CD8-positive, alpha-beta memory T cell (primary cell): Measurements from ENCODE around the gene AMHR2. TPM values are rescaled to one million over a fixed set of nuclear protein-coding genes. Genes with fewer than 3 reads are reported as not detected.
A peak's percentile ranks its signal among the peaks of the same experiment; 100 is the strongest.
"Not testable (repeated sequence)": the region's sequence is repeated elsewhere in the genome, so short reads cannot be mapped to it uniquely, and the experiment has no call there.

Experiments used
- CTCF ChIA-PET: fragments of 350-600 bp; sonication (Branson Sonifier 250); formaldehyde crosslinking; loops from one replicate; lab custom pipeline; 2021; ENCODE audit warnings: antibody characterized with exemption; lab: Charles Lee
- POLR2A ChIA-PET: fragments of 350-600 bp; sonication (Branson Sonifier 250); formaldehyde crosslinking; loops from one replicate; lab custom pipeline; 2021; ENCODE audit warnings: antibody characterized with exemption; lab: Charles Lee
- DNase-seq, 5 donors: peaks; one replicate each; pipeline versions ENCODE4 v3.0.0 to v3.0.0-alpha.2; 2020 to 2022; ENCODE audit warnings: mixed read lengths in 1 of 5
- H3K27ac ChIP-seq: one replicate; pipeline ENCODE4 v1.7.0; 2013; ENCODE audit warnings: low read depth, mild to moderate bottlenecking, low read length, moderate library complexity
- H3K27me3 ChIP-seq: 2 replicates; pipeline ENCODE4 v1.7.0; 2013; ENCODE audit warnings: low read length, mild to moderate bottlenecking; ENCODE audit not compliant: insufficient read depth, poor library complexity, severe bottlenecking
- H3K36me3 ChIP-seq: 2 replicates; pipeline ENCODE4 v1.7.0; 2013; ENCODE audit warnings: mild to moderate bottlenecking, low read length, moderate library complexity; ENCODE audit not compliant: insufficient read depth
- H3K4me1 ChIP-seq: 2 replicates; pipeline ENCODE4 v1.7.0; 2013; ENCODE audit warnings: mild to moderate bottlenecking, low read length, moderate library complexity; ENCODE audit not compliant: insufficient read depth
- H3K4me3 ChIP-seq: 2 replicates; pipeline ENCODE4 v1.7.0; 2013; ENCODE audit warnings: mild to moderate bottlenecking, low read length
- H3K9me3 ChIP-seq: 2 replicates; pipeline ENCODE4 v1.7.0; 2013; ENCODE audit warnings: mild to moderate bottlenecking, low read length
- H3K27ac Mint-ChIP-seq, 8 donors: one replicate each; pipeline ENCODE4 v1.8.0; 2020 to 2021; ENCODE audit warnings: mixed read lengths in 8 of 8, mild to moderate bottlenecking in 6 of 8, inconsistent platforms in 3 of 8, moderate library complexity in 3 of 8
- H3K27me3 Mint-ChIP-seq, 2 donors: one replicate each; pipeline ENCODE4 v1.8.0; 2020 to 2021; ENCODE audit warnings: mixed read lengths in 2 of 2, mild to moderate bottlenecking in 1 of 2, moderate library complexity in 1 of 2
- H3K36me3 Mint-ChIP-seq, 3 donors: one replicate each; pipeline ENCODE4 v1.8.0; 2020 to 2021; ENCODE audit warnings: mixed read lengths in 3 of 3, inconsistent platforms in 1 of 3, mild to moderate bottlenecking in 1 of 3
- H3K4me1 Mint-ChIP-seq, 3 donors: one replicate each; pipeline ENCODE4 v1.8.0; 2020 to 2021; ENCODE audit warnings: mixed read lengths in 3 of 3, inconsistent platforms in 1 of 3, mild to moderate bottlenecking in 1 of 3
- H3K4me3 Mint-ChIP-seq, 7 donors: one replicate each; pipeline ENCODE4 v1.8.0; 2020 to 2021; ENCODE audit warnings: mixed read lengths in 7 of 7, mild to moderate bottlenecking in 6 of 7, moderate library complexity in 4 of 7, inconsistent platforms in 2 of 7
- H3K9me3 Mint-ChIP-seq, 5 donors: one replicate each; pipeline ENCODE4 v1.8.0; 2020 to 2022; ENCODE audit warnings: mixed read lengths in 5 of 5, mild to moderate bottlenecking in 3 of 5, moderate library complexity in 2 of 5, inconsistent platforms in 1 of 5
- polyA plus RNA-seq: library from polyadenylated mRNA; unstranded; fragments of 300-500 nt; fragmentation: Illumina TruSeq; gene quantifications from one replicate; pipeline ENCODE4 v1.2.3, GENCODE V29; 2021
- total RNA-seq, 2 experiments: library from RNA; stranded (reverse); gene quantifications; one replicate each; pipeline ENCODE4 v1.2.3, GENCODE V29; 2021

Gene AMHR2
- total RNA-seq (not detected), polyA plus RNA-seq (not detected)

DNA sequence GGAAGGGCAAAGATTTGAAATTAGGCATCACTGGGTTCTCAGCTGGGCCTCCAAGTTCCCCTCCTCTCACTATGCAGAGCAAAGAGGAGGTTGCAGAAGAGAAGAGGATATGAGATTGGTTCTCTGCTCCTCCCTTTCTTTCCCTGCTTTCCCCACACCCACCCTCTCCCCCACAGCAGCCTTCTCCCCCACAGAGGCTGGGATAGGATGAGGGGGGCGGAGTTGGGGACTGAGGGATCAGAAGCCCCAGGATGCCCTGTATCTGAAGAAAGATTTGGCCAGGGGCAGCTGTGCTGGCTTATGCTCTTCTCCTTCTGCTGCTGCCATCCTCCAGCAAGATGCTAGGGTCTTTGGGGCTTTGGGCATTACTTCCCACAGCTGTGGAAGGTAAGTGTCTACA lies at the start of gene AMHR2:
Gene AMHR2 (plus strand): TSS at position 259 of the 400 bp plus-strand sequence. CDS start 80 bp downstream, at position 339.
- Mint-ChIP-seq H3K27ac (no peak within 1 kb of the TSS), H3K4me1 (peaks cover 5 to 9% (median 6%) of the 10 kb centered on the region in 3 donors), H3K27me3 (no peaks in the 10 kb centered on the region), H3K36me3 (no peaks in the 10 kb centered on the region), H3K9me3 (no peaks in the 10 kb centered on the region), H3K4me3 (no peak within 1 kb of the TSS)
- H3K9me3 ChIP-seq: no peaks in the 10 kb centered on the region
- POLR2A ChIA-PET: no interaction called here
- H3K4me3 ChIP-seq: no peak within 1 kb of the TSS
- H3K27ac ChIP-seq: peak within 1 kb of the TSS; percentile 81
- no peak for DNase-seq
- H3K4me1 ChIP-seq: peaks cover 4% of the 10 kb centered on the region
- H3K27me3 ChIP-seq: no peaks in the 10 kb centered on the region
- CTCF ChIA-PET: interaction anchor here (0.9 to 7.1 kb wide), 5 partner anchors 9 to 85 kb away, joined by 3 to 121 read pairs (median 7); partner anchors contain the start of gene NPFF
- H3K36me3 ChIP-seq: no peaks in the 10 kb centered on the region

DNA sequence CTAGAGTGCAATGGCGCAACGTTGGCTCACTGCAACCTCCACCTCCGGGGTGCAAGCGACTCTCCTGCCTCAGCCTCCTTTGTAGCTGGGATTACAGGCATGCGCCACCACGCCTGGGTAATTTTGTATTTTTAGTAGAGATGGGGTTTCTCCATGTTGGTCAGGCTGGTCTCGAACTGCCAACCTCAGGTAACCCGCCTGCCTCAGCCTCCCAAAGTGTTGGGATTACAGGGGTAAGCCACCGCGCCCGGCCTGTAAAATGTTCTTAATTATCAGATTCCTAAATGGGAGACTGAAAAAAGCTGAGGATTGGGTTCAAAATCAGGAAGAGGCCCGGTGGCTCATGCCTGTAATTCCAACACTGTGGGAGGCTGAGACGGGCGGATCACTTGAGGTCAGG lies 49.4 kb upstream of the AMHR2 start:
- H3K36me3 Mint-ChIP-seq, H3K9me3 ChIP-seq, H3K27me3 ChIP-seq, H3K27ac ChIP-seq, POLR2A ChIA-PET, H3K27me3 Mint-ChIP-seq, H3K36me3 ChIP-seq, H3K4me3 ChIP-seq, H3K9me3 Mint-ChIP-seq: not testable (repeated sequence)
- H3K27ac Mint-ChIP-seq: peak overlapping the region in 5 of 8 donors; percentile 54 to 73 (median 66)
- peaks cover 22 to 31% (median 26%) of the 10 kb centered on the region in 3 donors for H3K4me1 Mint-ChIP-seq
- DNase-seq: peak in 1 of 5 donors; percentile 29
- H3K4me1 ChIP-seq: peaks cover 31% of the 10 kb centered on the region
- CTCF ChIA-PET: interaction anchor here (0.9 to 1.8 kb wide), 2 partner anchors 22 to 53 kb away, joined by 4 to 6 read pairs; partner anchors contain the start of gene AAAS
- H3K4me3 Mint-ChIP-seq: peak overlapping the region in 1 of 7 donors; percentile 76

- ChIA-PET CTCF (interaction anchor here (1.0 to 1.4 kb wide), 2 partner anchors 24 to 165 kb away, joined by 3 to 4 read pairs; no protein-coding TSS in a partner anchor), POLR2A (interaction anchor here (0.7 kb wide), 1 partner anchor 21 kb away, joined by 4 read pairs; no protein-coding TSS in a partner anchor)
- H3K4me3 ChIP-seq: no peak overlapping the region
- no peak overlapping the region for H3K27ac ChIP-seq
- H3K27me3 ChIP-seq: no peaks in the 10 kb centered on the region
- Mint-ChIP-seq H3K27me3 (no peaks in the 10 kb centered on the region), H3K36me3 (peaks cover 0 to 8% (median 2%) of the 10 kb centered on the region in 3 donors), H3K27ac (peak overlapping the region in 2 of 8 donors; percentile 21 to 45), H3K4me1 (peaks cover 17 to 28% (median 24%) of the 10 kb centered on the region in 3 donors), H3K9me3 (no peaks in the 10 kb centered on the region), H3K4me3 (peak overlapping the region in 1 of 7 donors; percentile 15)
- H3K36me3 ChIP-seq: peaks cover 4% of the 10 kb centered on the region
- H3K9me3 ChIP-seq: no peaks in the 10 kb centered on the region
- H3K4me1 ChIP-seq: peaks cover 29% of the 10 kb centered on the region
- no peak for DNase-seq
Observed at GRCh38 chr12:53376747-53377146, 46.9 kb upstream of the AMHR2 start.

- POLR2A ChIA-PET: interaction anchor here (0.5 to 2.7 kb wide), 3 partner anchors 113 to 372 kb away, joined by 4 to 31 read pairs (median 5); partner anchors contain the start of genes EIF4B and TARBP2
Observed at GRCh38 chr12:53378222-53378621, 45.4 kb upstream of the AMHR2 start.

DNA sequence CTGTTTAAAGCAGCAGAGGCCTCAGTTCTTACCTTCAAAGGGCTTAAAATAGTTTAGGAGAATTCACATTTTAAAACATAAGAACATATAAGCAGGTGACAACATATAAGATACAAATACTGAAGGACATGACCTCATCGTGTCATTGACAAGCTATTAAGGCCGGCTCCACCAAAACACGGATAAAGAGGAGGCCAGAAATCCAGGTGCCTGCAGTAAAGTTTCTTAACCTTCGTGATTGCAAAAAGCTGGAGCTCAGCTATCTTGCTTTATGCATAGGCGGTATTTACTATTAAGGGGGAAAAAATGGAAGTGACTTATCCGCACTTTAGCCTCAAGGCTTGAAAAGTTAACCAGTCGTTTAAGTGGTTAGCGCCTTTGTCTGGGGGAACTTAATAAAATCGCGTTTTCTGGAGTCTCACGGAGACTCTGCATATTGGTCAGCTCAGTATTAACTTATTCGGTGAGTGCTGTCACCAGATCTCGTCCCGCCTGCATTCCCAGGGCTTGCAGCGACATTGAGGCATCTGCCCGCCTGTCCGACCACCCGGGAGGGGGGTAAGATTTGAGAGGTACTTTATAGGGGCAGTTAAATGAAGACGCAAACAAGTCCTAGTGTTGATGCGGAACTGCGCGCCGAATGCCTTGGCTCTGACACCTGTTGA lies 44.8 kb upstream of the AMHR2 start:
- ChIA-PET CTCF (interaction anchor here (0.7 to 2.1 kb wide), 10 partner anchors 25 to 367 kb away, joined by 3 to 13 read pairs (median 4); partner anchors contain the start of gene AAAS), POLR2A (interaction anchor here (0.5 to 2.7 kb wide), 11 partner anchors 10 to 373 kb away, joined by 4 to 31 read pairs (median 6); partner anchors contain the start of genes EIF4B, MAP3K12, PFDN5 and PRR13)
- Histone ChIP-seq H3K4me1 (peaks cover 42% of the 10 kb centered on the region), H3K9me3 (no peaks in the 10 kb centered on the region), H3K27ac (peak overlapping the region; percentile 73), H3K27me3 (no peaks in the 10 kb centered on the region), H3K4me3 (peak overlapping the region; percentile 63), H3K36me3 (peaks cover 26% of the 10 kb centered on the region)
- no peaks in the 10 kb centered on the region for H3K27me3 Mint-ChIP-seq
- no peaks in the 10 kb centered on the region for H3K9me3 Mint-ChIP-seq
- peaks cover 29 to 34% (median 34%) of the 10 kb centered on the region in 3 donors for H3K4me1 Mint-ChIP-seq
- peaks cover 6 to 30% (median 7%) of the 10 kb centered on the region in 3 donors for H3K36me3 Mint-ChIP-seq
- peak overlapping the region in 1 of 8 donors; percentile 32 for H3K27ac Mint-ChIP-seq
- H3K4me3 Mint-ChIP-seq: no peak overlapping the region
- DNase-seq: no peak

More at GRCh38 chr12:53378222-53378621, 45.4 kb upstream of the AMHR2 start:
- Histone ChIP-seq H3K4me1 (peaks cover 36% of the 10 kb centered on the region), H3K27me3 (no peaks in the 10 kb centered on the region), H3K4me3 (no peak overlapping the region), H3K36me3 (peaks cover 19% of the 10 kb centered on the region), H3K27ac (peak overlapping the region; percentile 73), H3K9me3 (no peaks in the 10 kb centered on the region)
- H3K9me3 Mint-ChIP-seq: no peaks in the 10 kb centered on the region
- CTCF ChIA-PET: interaction anchor here (0.7 to 2.1 kb wide), 7 partner anchors 24 to 368 kb away, joined by 3 to 12 read pairs (median 3); partner anchors contain the start of gene AAAS
- no peak overlapping the region for H3K4me3 Mint-ChIP-seq
- H3K27me3 Mint-ChIP-seq: no peaks in the 10 kb centered on the region
- peaks cover 0 to 23% (median 2%) of the 10 kb centered on the region in 3 donors for H3K36me3 Mint-ChIP-seq
- H3K4me1 Mint-ChIP-seq: peaks cover 25 to 33% (median 30%) of the 10 kb centered on the region in 3 donors
- DNase-seq: no peak
- peak overlapping the region in 1 of 8 donors; percentile 32 for H3K27ac Mint-ChIP-seq

GRCh38 chr12:53379389-53380103 lies 44.1 kb upstream of the AMHR2 start:
- peak in 4 of 5 donors; percentile 83 to 100 (median 99) for DNase-seq
- H3K4me1 Mint-ChIP-seq: peaks cover 30 to 37% (median 36%) of the 10 kb centered on the region in 3 donors
- peak overlapping the region; percentile 73 for H3K27ac ChIP-seq
- H3K27ac Mint-ChIP-seq: no peak overlapping the region
- H3K27me3 Mint-ChIP-seq: no peaks in the 10 kb centered on the region
- peaks cover 6 to 33% (median 7%) of the 10 kb centered on the region in 3 donors for H3K36me3 Mint-ChIP-seq
- peaks cover 26% of the 10 kb centered on the region for H3K36me3 ChIP-seq
- peak overlapping the region; percentile 63 for H3K4me3 ChIP-seq
- H3K27me3 ChIP-seq: no peaks in the 10 kb centered on the region
- H3K9me3 Mint-ChIP-seq: no peaks in the 10 kb centered on the region
- peaks cover 42% of the 10 kb centered on the region for H3K4me1 ChIP-seq
- ChIA-PET POLR2A (interaction anchor here (0.6 to 2.7 kb wide), 14 partner anchors 9 to 374 kb away, joined by 3 to 31 read pairs (median 6); partner anchors contain the start of genes AAAS, EIF4B, MAP3K12 and PFDN5), CTCF (interaction anchor here (0.7 to 2.1 kb wide), 10 partner anchors 10 to 366 kb away, joined by 3 to 13 read pairs (median 4); partner anchors contain the start of gene AAAS)
- no peak overlapping the region for H3K4me3 Mint-ChIP-seq
- no peaks in the 10 kb centered on the region for H3K9me3 ChIP-seq

DNA sequence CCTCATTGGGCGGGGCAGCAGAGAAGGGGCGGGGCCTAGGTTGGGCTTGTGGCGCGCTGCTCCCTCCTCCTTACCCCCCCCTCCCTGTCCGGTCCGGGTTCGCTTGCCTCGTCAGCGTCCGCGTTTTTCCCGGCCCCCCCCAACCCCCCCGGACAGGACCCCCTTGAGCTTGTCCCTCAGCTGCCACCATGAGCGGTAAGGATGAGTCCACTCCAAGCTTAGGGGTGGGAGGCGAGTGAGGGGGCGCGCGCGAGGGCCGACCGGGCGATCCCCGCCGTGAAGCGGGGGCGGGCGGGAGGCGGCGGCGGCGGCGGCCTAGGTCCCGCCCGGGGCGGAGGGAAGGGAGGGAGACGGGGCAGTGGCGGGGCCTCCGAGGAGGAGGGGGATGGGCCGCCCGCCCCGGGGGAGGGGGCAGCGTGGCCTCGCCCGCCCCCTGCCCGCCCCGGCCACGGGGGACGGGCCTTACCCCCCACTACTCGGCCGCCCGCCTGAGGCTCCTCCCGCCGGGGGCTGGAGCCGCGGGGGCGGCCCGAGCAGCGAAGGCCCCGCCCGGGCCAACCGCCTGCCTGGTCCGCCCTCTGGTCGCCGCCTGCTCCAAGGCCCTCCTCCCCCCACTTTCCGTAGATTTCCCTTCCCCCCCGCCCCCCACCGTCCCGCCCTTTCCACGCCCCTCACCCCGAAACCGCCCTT lies 43.4 kb upstream of the AMHR2 start, which contains the start of gene SP1:
Gene SP1 (plus strand): TSS at position 73 of the 690 bp plus-strand sequence. CDS start 116 bp downstream, at position 189.
- H3K27ac Mint-ChIP-seq: peak within 1 kb of the TSS; percentile 52 to 93 (median 82)
- H3K4me1 ChIP-seq: peaks cover 42% of the 10 kb centered on the region
- H3K9me3 Mint-ChIP-seq: no peaks in the 10 kb centered on the region
- peak within 1 kb of the TSS; percentile 63 for H3K4me3 ChIP-seq
- no peaks in the 10 kb centered on the region for H3K9me3 ChIP-seq
- H3K27ac ChIP-seq: peak within 1 kb of the TSS; percentile 73
- H3K36me3 ChIP-seq: peaks cover 26% of the 10 kb centered on the region
- no peaks in the 10 kb centered on the region for H3K27me3 ChIP-seq
- peak within 1 kb of the TSS; percentile 82 to 89 (median 86) for H3K4me3 Mint-ChIP-seq
- ChIA-PET CTCF (interaction anchor here (0.7 to 4.4 kb wide), 8 partner anchors 12 to 128 kb away, joined by 3 to 29 read pairs (median 7); partner anchors contain the start of gene AAAS), POLR2A (interaction anchor here (0.6 to 2.7 kb wide), 12 partner anchors 8 to 160 kb away, joined by 3 to 31 read pairs (median 6); partner anchors contain the start of genes AAAS, PFDN5, PRR13 and TARBP2)
- peak; percentile 82 to 99 (median 90) for DNase-seq
- H3K27me3 Mint-ChIP-seq: no peaks in the 10 kb centered on the region
- H3K4me1 Mint-ChIP-seq: peaks cover 30 to 40% (median 38%) of the 10 kb centered on the region in 3 donors
- H3K36me3 Mint-ChIP-seq: peaks cover 6 to 35% (median 7%) of the 10 kb centered on the region in 3 donors
